Gastrocnemius medialis (tissue), 4 donors: Measurements from ENCODE around the gene PAQR7. TPM values are rescaled to one million over a fixed set of nuclear protein-coding genes. Genes with fewer than 3 reads are reported as not detected.

ENCODE experiments used
- ATAC-seq, 2 donors: fragments of 150-250 bp; one replicate each; pipeline ENCODE4 v1.9.1; 2016
- DNase-seq, 2 donors: peaks; one replicate each; pipeline ENCODE4 v3.0.0-alpha.2; 2019
- H3K27ac ChIP-seq, 4 donors: fragments of 200-600 bp; sonication (generic); 1 replicate in 1 of 4; 2 replicates in 3 of 4; pipeline ENCODE4 v1.5.1; 2016 to 2018; ENCODE audit warnings: mild to moderate bottlenecking in 2 of 4, moderate library complexity in 1 of 4
- H3K27me3 ChIP-seq, 3 donors: fragments of 200-600 bp; sonication (generic) in 2 of 3; 1 replicate in 1 of 3; 2 replicates in 2 of 3; pipeline versions ENCODE4 v1.5.1 to v1.6.0; 2016 to 2019; ENCODE audit warnings: mild to moderate bottlenecking in 1 of 3, moderate library complexity in 1 of 3
- H3K36me3 ChIP-seq, 2 donors: fragments of 200-600 bp; sonication (generic) in 1 of 2; one replicate each; pipeline ENCODE4 v1.5.1; 2017 to 2018
- H3K4me1 ChIP-seq, 2 donors: fragments of 200-600 bp; sonication (generic) in 1 of 2; one replicate each; pipeline ENCODE4 v1.5.1; 2016 to 2017; ENCODE audit warnings: mild to moderate bottlenecking in 2 of 2
- H3K4me3 ChIP-seq, 4 donors: fragments of 200-600 bp; sonication (generic) in 3 of 4; 1 replicate in 1 of 4; 2 replicates in 3 of 4; pipeline ENCODE4 v1.5.1; 2016 to 2019; ENCODE audit warnings: mild to moderate bottlenecking in 2 of 4
- H3K9me3 ChIP-seq, 3 donors: fragments of 200-600 bp; sonication (generic) in 2 of 3; 1 replicate in 1 of 3; 2 replicates in 2 of 3; pipeline ENCODE4 v1.5.1; 2016 to 2019
- POLR2A ChIP-seq, 2 donors: fragments of 450-650 bp; IDR thresholded peaks; one replicate each; pipeline ENCODE4 v1.6.1; 2017; ENCODE audit warnings: antibody characterized with exemption in 2 of 2, mild to moderate bottlenecking in 2 of 2, moderate library complexity in 2 of 2
- in situ Hi-C, 4 donors: fragments of 200-750 bp; cut with MboI; loops; one replicate each; pipeline versions ENCODE4 v1.15.0 to v1.8.0; 2017; ENCODE audit warnings: low sequenced_read_pairs in 4 of 4
- intact Hi-C: fragments of 100-400 bp; cut with DNase I; formaldehyde crosslinking; loops from one replicate; pipeline ENCODE4 v1.15.1; 2023; ENCODE audit warnings: low total_unique reads
- total RNA-seq, 4 donors: library from RNA; depleted of rRNA; stranded (reverse); fragments of >200 nt; gene quantifications; one replicate each; pipeline versions ENCODE4 v1.1.0 to v1.2.3, GENCODE V29; 2016
- TF ChIP-seq, protein P1 (sequence below), 5 experiments: fragments of 450-650 bp in 3 of 5; fragments of 200-600 bp in 2 of 5; sonication (generic) in 2 of 5; IDR thresholded peaks in 4 of 5; conservative IDR thresholded peaks in 1 of 5; 1 replicate in 4 of 5; 2 replicates in 1 of 5; pipeline ENCODE4 v1.5.1; 2016 to 2019; ENCODE audit warnings: antibody characterized with exemption in 5 of 5, mild to moderate bottlenecking in 3 of 5, moderate library complexity in 3 of 5

PAQR7 gene
- total RNA-seq, 4 donors from 2014 or later = 1.4 to 3.7 (median 2.1) TPM

- DNase-seq (no peak), ATAC-seq (no peak)
- Histone ChIP-seq H3K4me1 (no peaks in the 10 kb centered on the region), H3K36me3 (no peaks in the 10 kb centered on the region), H3K9me3 (no peaks in the 10 kb centered on the region), H3K4me3 (no peak overlapping the region), H3K27ac (no peak overlapping the region), H3K27me3 (no peaks in the 10 kb centered on the region)
- in situ Hi-C loops = no loop called here
- no peak for TF ChIP-seq POLR2A (IDR thresholded peaks at IDR 0.05)
- TF ChIP-seq, protein P1, sequence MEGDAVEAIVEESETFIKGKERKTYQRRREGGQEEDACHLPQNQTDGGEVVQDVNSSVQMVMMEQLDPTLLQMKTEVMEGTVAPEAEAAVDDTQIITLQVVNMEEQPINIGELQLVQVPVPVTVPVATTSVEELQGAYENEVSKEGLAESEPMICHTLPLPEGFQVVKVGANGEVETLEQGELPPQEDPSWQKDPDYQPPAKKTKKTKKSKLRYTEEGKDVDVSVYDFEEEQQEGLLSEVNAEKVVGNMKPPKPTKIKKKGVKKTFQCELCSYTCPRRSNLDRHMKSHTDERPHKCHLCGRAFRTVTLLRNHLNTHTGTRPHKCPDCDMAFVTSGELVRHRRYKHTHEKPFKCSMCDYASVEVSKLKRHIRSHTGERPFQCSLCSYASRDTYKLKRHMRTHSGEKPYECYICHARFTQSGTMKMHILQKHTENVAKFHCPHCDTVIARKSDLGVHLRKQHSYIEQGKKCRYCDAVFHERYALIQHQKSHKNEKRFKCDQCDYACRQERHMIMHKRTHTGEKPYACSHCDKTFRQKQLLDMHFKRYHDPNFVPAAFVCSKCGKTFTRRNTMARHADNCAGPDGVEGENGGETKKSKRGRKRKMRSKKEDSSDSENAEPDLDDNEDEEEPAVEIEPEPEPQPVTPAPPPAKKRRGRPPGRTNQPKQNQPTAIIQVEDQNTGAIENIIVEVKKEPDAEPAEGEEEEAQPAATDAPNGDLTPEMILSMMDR (IDR thresholded peaks at IDR 0.05 in 4 of 5, conservative IDR thresholded peaks at IDR 0.05 in 1 of 5) = no peak
- intact Hi-C loops = no loop called here
Measured at GRCh38 chr1:25913206-25913605, 37.7 kb upstream of the PAQR7 start.

GRCh38 chr1:25912076-25912831 is 36.7 kb upstream of the PAQR7 start:
- in situ Hi-C loops (no loop called here), intact Hi-C loops (no loop called here)
- Histone ChIP-seq H3K9me3 (no peaks in the 10 kb centered on the region), H3K4me1 (no peaks in the 10 kb centered on the region), H3K27me3 (no peaks in the 10 kb centered on the region), H3K4me3 (no peak overlapping the region), H3K36me3 (no peaks in the 10 kb centered on the region), H3K27ac (no peak overlapping the region)
- no peak for TF ChIP-seq POLR2A (IDR thresholded peaks at IDR 0.05)
- TF ChIP-seq, protein P1 (IDR thresholded peaks at IDR 0.05 in 4 of 5, conservative IDR thresholded peaks at IDR 0.05 in 1 of 5) = no peak
- no peak for DNase-seq
- no peak for ATAC-seq

GRCh38 chr1:25911162-25911561 is 35.7 kb upstream of the PAQR7 start:
- no peak for TF ChIP-seq POLR2A (IDR thresholded peaks at IDR 0.05)
- Histone ChIP-seq H3K36me3 (no peaks in the 10 kb centered on the region), H3K27ac (no peak overlapping the region), H3K27me3 (no peaks in the 10 kb centered on the region), H3K4me1 (no peaks in the 10 kb centered on the region), H3K4me3 (no peak overlapping the region), H3K9me3 (no peaks in the 10 kb centered on the region)
- intact Hi-C loops = no loop called here
- ATAC-seq = no peak
- in situ Hi-C loops = no loop called here
- DNase-seq = no peak

DNA sequence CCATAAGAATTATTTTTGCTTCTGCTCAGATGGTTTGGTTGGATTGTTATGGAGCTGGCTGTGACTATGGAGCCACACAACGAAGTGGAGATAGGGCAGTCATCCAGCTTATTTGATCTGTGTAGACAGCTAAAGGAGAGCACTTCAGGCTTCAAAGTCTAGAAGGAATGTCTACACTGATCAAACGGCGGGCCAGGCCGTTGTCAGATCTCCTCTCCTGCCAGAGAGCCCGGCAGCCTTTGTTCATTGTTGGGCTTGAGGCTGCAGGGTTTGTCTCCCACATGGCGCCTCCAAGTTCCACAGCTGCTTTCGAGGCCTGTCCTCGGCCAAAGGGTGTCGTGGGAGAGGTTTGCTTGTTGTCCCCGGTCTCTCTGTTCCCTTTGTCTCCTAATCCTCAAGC is 33.5 kb upstream of the PAQR7 start:
- H3K9me3 ChIP-seq = no peaks in the 10 kb centered on the region
- in situ Hi-C loops (no loop called here), intact Hi-C loops (no loop called here)
- H3K27me3 ChIP-seq = no peaks in the 10 kb centered on the region
- DNase-seq (no peak), ATAC-seq (no peak)
- H3K27ac ChIP-seq = no peak overlapping the region
- no peak overlapping the region for H3K4me3 ChIP-seq
- TF ChIP-seq POLR2A (IDR thresholded peaks at IDR 0.05) = no peak
- TF ChIP-seq, protein P1 (IDR thresholded peaks at IDR 0.05 in 4 of 5, conservative IDR thresholded peaks at IDR 0.05 in 1 of 5) = no peak
- no peaks in the 10 kb centered on the region for H3K36me3 ChIP-seq
- peaks cover 9 to 15% of the 10 kb centered on the region in 2 donors for H3K4me1 ChIP-seq

GRCh38 chr1:25908161-25908560 is 32.7 kb upstream of the PAQR7 start:
- intact Hi-C loops (no loop called here), in situ Hi-C loops (no loop called here)
- H3K36me3 ChIP-seq = no peaks in the 10 kb centered on the region
- peaks cover 9 to 15% of the 10 kb centered on the region in 2 donors for H3K4me1 ChIP-seq
- H3K27ac ChIP-seq = no peak overlapping the region
- no peak for DNase-seq
- no peaks in the 10 kb centered on the region for H3K9me3 ChIP-seq
- no peak for ATAC-seq
- H3K27me3 ChIP-seq = no peaks in the 10 kb centered on the region
- no peak overlapping the region for H3K4me3 ChIP-seq
- TF ChIP-seq, protein P1 (IDR thresholded peaks at IDR 0.05 in 4 of 5, conservative IDR thresholded peaks at IDR 0.05 in 1 of 5) = no peak
- TF ChIP-seq POLR2A (IDR thresholded peaks at IDR 0.05) = no peak
